Colonic mucosa (tissue), 4 donors: ENCODE results near the gene PPM1F. TPM values are rescaled to one million over a fixed set of nuclear protein-coding genes. Genes with fewer than 3 reads are reported as not detected.

ENCODE experiments used
- DNase-seq: peaks from one replicate; pipeline ENCODE4 v3.0.0-alpha.2; 2020
- H3K27ac ChIP-seq: fragments of 200-600 bp; one replicate; pipeline ENCODE4 v1.8.0; 2021
- H3K27me3 ChIP-seq: fragments of 200-600 bp; one replicate; pipeline ENCODE4 v1.8.0; 2021
- H3K36me3 ChIP-seq: fragments of 200-600 bp; one replicate; pipeline ENCODE4 v1.8.0; 2021
- H3K4me1 ChIP-seq: fragments of 200-600 bp; one replicate; pipeline ENCODE4 v1.8.0; 2021; ENCODE audit warnings: mild to moderate bottlenecking
- H3K4me3 ChIP-seq: fragments of 200-600 bp; one replicate; pipeline ENCODE4 v1.8.0; 2021
- H3K9ac ChIP-seq, 2 donors: one replicate each; pipeline ENCODE4 v1.7.0; 2013; ENCODE audit warnings: control low read depth in 2 of 2, low read depth in 2 of 2, low read length in 2 of 2
- H3K9me3 ChIP-seq: fragments of 200-600 bp; one replicate; pipeline ENCODE4 v1.8.0; 2021
- CTCF ChIP-seq: fragments of 200-600 bp; IDR thresholded peaks from one replicate; pipeline ENCODE4 v1.8.0; 2022; ENCODE audit warnings: antibody characterized with exemption, mild to moderate bottlenecking
- intact Hi-C: fragments of 100-400 bp; cut with DNase I; formaldehyde crosslinking; loops from one replicate; pipeline ENCODE4 v1.14.1; 2022
- total RNA-seq, 2 donors: library from RNA; stranded (reverse); fragmentation: NEBNext Ultra II Directional in 1 of 2; extraction: Animal tissue kit (Norgen Biotek cat#: 25700) in 1 of 2; gene quantifications; one replicate each; pipeline ENCODE4 v1.2.1, GENCODE V29; 2021
- donor health status: healthy.
- donor health status: DM: no; HTN: no; CAD: no.
- donor health status: DM: no; HTN: no; CAD: no.

PPM1F gene
- total RNA-seq, 2 donors from 2014 or later: 9.5 to 15.3 TPM

DNA sequence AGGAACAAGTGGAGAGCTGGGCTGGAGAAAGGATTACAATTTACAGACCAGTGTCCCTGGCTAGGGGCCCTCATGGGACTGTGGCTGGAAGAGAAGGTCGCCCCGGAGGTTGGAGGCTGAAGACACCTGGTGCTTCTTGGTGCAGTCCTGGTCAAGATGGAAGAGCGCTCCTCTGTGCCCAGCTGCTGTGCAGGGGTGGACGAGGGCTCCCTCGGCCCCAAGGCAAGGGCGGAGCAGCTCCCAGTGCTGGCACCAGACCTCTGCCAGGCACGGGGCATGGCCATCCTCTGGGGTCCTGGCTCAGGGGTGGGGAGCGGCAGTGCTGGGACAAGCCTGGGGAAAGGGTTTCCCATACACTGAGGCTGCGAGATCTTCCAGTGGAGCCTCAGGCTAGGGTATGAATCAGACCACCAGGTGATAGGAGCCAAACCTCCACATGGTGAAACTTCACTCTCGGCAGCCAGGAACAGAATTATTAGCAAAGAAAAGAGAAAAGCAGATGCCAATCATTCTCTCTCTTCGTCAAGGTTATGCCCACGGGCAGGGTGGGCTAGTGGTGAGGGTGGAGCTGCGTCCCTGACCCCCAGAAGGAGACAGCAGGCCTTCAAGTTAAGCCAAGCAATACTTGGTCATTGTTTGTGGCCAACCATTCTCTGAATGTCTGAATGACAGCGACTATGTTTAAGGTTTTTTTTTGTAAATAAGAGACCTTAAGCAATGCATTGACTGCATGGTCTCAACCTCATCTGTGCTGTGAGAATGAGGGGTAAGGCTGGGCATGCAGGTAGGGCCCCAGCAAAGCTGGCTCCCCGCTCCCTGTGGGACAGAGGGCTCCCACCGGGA lies 32.1 kb downstream of the PPM1F start:
- H3K27me3 ChIP-seq: no peaks in the 10 kb centered on the region
- no peaks in the 10 kb centered on the region for H3K36me3 ChIP-seq
- no peak overlapping the region for H3K27ac ChIP-seq
- H3K4me1 ChIP-seq: no peaks in the 10 kb centered on the region
- DNase-seq: no peak
- intact Hi-C loops: no loop called here
- no peaks in the 10 kb centered on the region for H3K9me3 ChIP-seq
- no peak overlapping the region for H3K4me3 ChIP-seq
- no peak for TF ChIP-seq CTCF
- H3K9ac ChIP-seq: no peak overlapping the region

DNA sequence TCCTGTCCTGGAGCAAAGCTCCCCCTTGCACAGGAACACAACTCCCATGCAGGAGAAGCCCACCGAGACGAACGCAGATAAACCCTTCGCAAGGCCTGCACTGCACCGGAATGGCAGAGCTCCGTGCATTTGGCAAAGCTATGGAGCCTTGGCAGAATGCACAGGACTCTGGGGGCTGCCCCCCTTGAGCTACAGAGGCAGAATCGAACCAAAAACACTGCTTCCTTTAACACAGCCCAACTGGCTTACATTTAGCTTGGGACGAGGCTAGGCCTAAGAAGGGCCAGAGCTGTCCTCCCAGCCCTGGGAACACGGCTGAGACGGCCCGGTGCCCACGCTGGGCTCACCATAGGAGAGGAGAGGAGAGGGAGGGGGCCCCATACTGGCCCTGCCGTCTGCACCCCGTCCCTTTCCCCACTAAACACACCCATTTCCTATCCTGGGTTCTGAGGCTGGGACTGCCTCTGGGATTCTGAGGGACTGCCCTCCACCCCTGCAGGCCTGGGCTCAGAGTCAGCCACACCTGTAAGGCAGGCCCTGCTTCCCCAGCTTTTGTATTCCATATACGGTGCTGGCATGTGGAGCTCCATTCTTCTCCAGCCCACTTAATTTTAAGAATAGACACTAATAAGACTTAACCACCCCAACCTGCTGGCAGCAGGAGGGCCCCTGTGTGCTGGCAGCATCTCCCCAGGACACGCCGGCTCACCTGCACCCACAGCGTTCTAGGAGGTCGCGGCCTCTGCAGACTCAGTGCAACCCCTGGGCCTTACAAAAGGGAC lies 32.9 kb downstream of the PPM1F start:
- intact Hi-C loops: no loop called here
- Histone ChIP-seq H3K27ac (no peak overlapping the region), H3K9me3 (no peaks in the 10 kb centered on the region), H3K27me3 (no peaks in the 10 kb centered on the region), H3K9ac (no peak overlapping the region), H3K36me3 (no peaks in the 10 kb centered on the region), H3K4me1 (no peaks in the 10 kb centered on the region), H3K4me3 (no peak overlapping the region)
- no peak for DNase-seq
- TF ChIP-seq CTCF: no peak

DNA sequence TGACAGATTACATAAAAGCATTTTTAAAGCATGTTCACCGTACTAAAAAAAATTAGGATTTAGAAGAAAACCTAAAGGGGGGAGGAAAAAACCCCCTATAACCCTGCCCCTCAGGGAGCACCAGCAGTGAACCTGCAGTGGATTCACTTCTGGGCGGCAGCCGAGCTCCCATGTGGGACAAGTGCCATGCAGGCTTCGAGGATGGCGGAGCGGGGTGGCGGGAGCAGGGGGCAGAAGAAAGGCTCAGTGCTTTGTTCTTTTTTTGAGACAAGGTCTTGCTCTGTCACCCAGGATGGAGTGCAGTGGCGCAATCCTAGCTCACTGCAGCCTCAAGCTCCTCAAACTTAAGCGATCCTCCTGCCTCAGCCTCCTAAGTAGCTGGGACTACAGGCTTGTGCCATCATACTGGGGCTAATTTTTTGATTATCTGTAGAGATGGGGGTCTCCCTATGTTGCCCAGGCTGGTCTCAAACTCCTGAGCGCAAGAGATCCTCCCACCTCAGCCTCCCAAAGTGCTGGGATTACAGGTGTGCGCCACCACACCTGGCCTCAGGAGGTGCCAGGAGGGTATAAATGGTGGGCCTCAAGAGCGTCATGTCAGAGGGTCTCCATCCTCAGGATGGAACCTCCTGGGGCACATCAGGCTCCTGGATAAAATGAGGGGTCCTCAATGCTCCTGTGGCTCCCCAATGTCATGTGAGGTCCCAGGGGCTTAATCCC lies 34.0 kb downstream of the PPM1F start:
- no peak for DNase-seq
- intact Hi-C loops: no loop called here
- no peaks in the 10 kb centered on the region for H3K27me3 ChIP-seq
- no peak overlapping the region for H3K4me3 ChIP-seq
- no peak for TF ChIP-seq CTCF
- no peaks in the 10 kb centered on the region for H3K4me1 ChIP-seq
- H3K9ac ChIP-seq: no peak overlapping the region
- no peak overlapping the region for H3K27ac ChIP-seq
- H3K9me3 ChIP-seq: no peaks in the 10 kb centered on the region
- H3K36me3 ChIP-seq: no peaks in the 10 kb centered on the region

DNA sequence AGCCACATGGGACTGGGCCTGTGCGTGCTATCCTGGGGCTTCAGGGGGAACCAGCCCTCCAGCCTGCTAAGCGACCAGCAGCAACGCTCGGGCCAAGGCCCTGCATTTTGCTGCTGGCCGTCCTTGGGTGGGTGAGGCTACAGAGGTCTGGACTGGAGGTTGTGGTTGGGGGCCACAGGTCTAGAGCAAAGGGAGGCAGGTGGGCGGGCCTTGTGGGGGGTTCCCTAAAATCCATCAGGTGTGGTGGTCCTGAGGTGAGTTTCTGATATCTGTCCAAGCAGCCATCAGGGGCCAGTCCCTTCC lies 34.7 kb downstream of the PPM1F start:
- Histone ChIP-seq H3K27me3 (no peaks in the 10 kb centered on the region), H3K9me3 (no peaks in the 10 kb centered on the region), H3K9ac (no peak overlapping the region), H3K4me1 (no peaks in the 10 kb centered on the region), H3K27ac (no peak overlapping the region), H3K36me3 (no peaks in the 10 kb centered on the region), H3K4me3 (no peak overlapping the region)
- no peak for DNase-seq
- no peak for TF ChIP-seq CTCF
- intact Hi-C loops: no loop called here

DNA sequence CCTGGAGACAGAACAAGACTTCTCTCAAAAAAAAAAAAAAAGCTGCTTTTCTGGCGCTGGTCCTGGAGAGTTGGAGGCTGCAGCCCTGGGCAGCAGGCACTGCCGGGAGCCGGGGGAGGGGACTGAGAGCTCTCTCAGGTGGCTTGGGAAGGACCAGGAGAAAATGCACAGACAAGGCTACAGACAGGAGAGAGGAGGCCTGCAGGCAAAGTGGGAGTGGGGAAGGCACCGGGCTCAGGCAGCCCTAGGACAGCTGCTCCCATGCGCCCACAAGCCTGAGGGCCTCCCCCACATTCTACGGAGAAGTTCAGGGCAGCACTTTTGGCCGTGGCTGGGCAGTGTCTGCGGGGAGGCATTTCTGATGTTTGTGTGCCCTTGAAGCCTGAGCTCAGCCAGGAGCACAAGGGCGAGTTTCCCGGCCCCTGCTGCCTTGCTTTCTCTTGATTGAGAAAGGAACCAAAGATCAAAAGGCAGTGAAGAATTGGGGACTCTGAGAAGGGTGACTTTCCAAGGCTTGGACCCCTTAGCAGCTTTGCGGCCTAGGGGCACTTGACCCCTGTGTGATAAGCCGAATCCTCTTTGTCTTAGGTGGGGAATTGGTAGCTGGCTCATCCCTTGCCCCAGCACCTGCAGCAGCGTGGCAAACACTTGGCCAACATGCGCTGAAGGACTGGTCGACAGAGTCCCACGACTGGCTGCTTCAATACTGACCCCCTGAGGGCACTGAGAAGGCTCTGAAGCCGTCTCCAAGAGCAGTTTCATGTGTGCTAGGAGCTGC lies 35.3 kb downstream of the PPM1F start:
- Histone ChIP-seq H3K9ac (no peak overlapping the region), H3K36me3 (no peaks in the 10 kb centered on the region), H3K27ac (no peak overlapping the region), H3K4me3 (no peak overlapping the region), H3K27me3 (no peaks in the 10 kb centered on the region), H3K4me1 (no peaks in the 10 kb centered on the region), H3K9me3 (no peaks in the 10 kb centered on the region)
- no peak for DNase-seq
- intact Hi-C loops: no loop called here
- no peak for TF ChIP-seq CTCF
